ENCODE data around the gene FBL. TPM values are rescaled to one million over a fixed set of nuclear protein-coding genes. Genes with fewer than 3 reads are reported as not detected.
"Not testable (repeated sequence)": the region's sequence is repeated elsewhere in the genome, so short reads cannot be mapped to it uniquely, and the experiment has no call there.

Gene FBL
- polyA plus RNA-seq, 1 of the 3 experiments (the other 2 are of a cell fraction) = 371 TPM

GRCh38 chr19:39816287-39817048 lies 29.7 kb downstream of the FBL start:
- POLR2A ChIA-PET = interaction anchor here (0.7 kb wide), 1 partner anchor 21 kb away, joined by 3 read pairs; no protein-coding TSS in a partner anchor
- WGBS (ENCODE audit: low lambda C conversion rate) = 69% methylated on average over 5 of the region's 5 CpGs
- H3K4me1 ChIP-seq (ENCODE audit: control insufficient read depth in 1 of 2, insufficient read depth in 2 of 2, low read depth in 1 of 2, low read length in 1 of 2) = no peaks in the 10 kb centered on the region

GRCh38 chr19:39814595-39814994 lies 31.6 kb downstream of the FBL start:
- DNase-seq = no peak
- Histone ChIP-seq H3K27ac (ENCODE audit: low read depth in 2 of 2, low read length in 1 of 2) (no peak overlapping the region), H3K9ac (no peak overlapping the region), H2AFZ (ENCODE audit: low read depth) (no peak overlapping the region), H3K4me3 (ENCODE audit: low read depth in 2 of 2, low read length in 1 of 2) (no peak overlapping the region), H3K4me1 (ENCODE audit: control insufficient read depth in 1 of 2, insufficient read depth in 2 of 2, low read depth in 1 of 2, low read length in 1 of 2) (no peaks in the 10 kb centered on the region), H3K79me2 (ENCODE audit: insufficient read depth) (no peaks in the 10 kb centered on the region), H4K20me1 (ENCODE audit: insufficient read depth) (no peaks in the 10 kb centered on the region), H3K4me2 (no peak overlapping the region), H3K36me3 (replicated peaks in 1 of 2; ENCODE audit: control insufficient read depth in 1 of 2, insufficient read depth in 2 of 2, low read length in 1 of 2) (no peaks in the 10 kb centered on the region), H3K9me3 (no peaks in the 10 kb centered on the region), H3F3A (replicated peaks; ENCODE audit: insufficient read depth) (no peaks in the 10 kb centered on the region), H3K9me2 (no peaks in the 10 kb centered on the region), H3K27me3 (ENCODE audit: insufficient read depth) (no peaks in the 10 kb centered on the region)
- TF ChIP-seq POLR2AphosphoS5 (IDR thresholded peaks at IDR 0.05; ENCODE audit: low read depth, low read length) (no peak), CHD2 (IDR thresholded peaks at IDR 0.05; ENCODE audit: low read length, partially characterized antibody) (no peak), FOSL2 (IDR thresholded peaks at IDR 0.05; ENCODE audit: borderline replicate concordance, low read depth) (no peak), SMC3 (IDR thresholded peaks at IDR 0.05; ENCODE audit: low read depth, low read length) (no peak), EZH2phosphoT487 (IDR thresholded peaks at IDR 0.05; ENCODE audit: borderline replicate concordance, low read depth) (no peak), FOXJ3 (CRISPR knock-in tag; IDR thresholded peaks at IDR 0.05) (no peak)
- POLR2A ChIA-PET = no interaction called here
- CTCF ChIA-PET = interaction anchor here (1.5 kb wide), 1 partner anchor 28 kb away, joined by 6 read pairs; no protein-coding TSS in a partner anchor
- 80% methylated on average over 3 of the region's 3 CpGs for WGBS (ENCODE audit: low lambda C conversion rate)

More at GRCh38 chr19:39816287-39817048, 29.7 kb downstream of the FBL start:
- no peak overlapping the region for H3K4me3 ChIP-seq (ENCODE audit: low read depth in 2 of 2, low read length in 1 of 2)
- H3K79me2 ChIP-seq (ENCODE audit: insufficient read depth) = no peaks in the 10 kb centered on the region
- no peak overlapping the region for H3K4me2 ChIP-seq
- no peaks in the 10 kb centered on the region for H3F3A ChIP-seq (replicated peaks; ENCODE audit: insufficient read depth)
- no peaks in the 10 kb centered on the region for H3K9me2 ChIP-seq
- H2AFZ ChIP-seq (ENCODE audit: low read depth) = no peak overlapping the region
- no peak overlapping the region for H3K27ac ChIP-seq (ENCODE audit: low read depth in 2 of 2, low read length in 1 of 2)
- peaks cover 0 to 4% of the 10 kb centered on the region in 2 experiments for H3K36me3 ChIP-seq (replicated peaks in 1 of 2; ENCODE audit: control insufficient read depth in 1 of 2, insufficient read depth in 2 of 2, low read length in 1 of 2)
- H3K9ac ChIP-seq = no peak overlapping the region
- no peak for DNase-seq
- H4K20me1 ChIP-seq (ENCODE audit: insufficient read depth) = no peaks in the 10 kb centered on the region
- CTCF ChIA-PET = interaction anchor here (0.6 kb wide), 1 partner anchor 27 kb away, joined by 3 read pairs; no protein-coding TSS in a partner anchor
- H3K27me3 ChIP-seq (ENCODE audit: insufficient read depth) = no peaks in the 10 kb centered on the region
- TF ChIP-seq GABPA (IDR thresholded peaks at IDR 0.05; ENCODE audit: low read depth) (no peak), RCOR1 (IDR thresholded peaks at IDR 0.05; ENCODE audit: low read length) (no peak), RFX5 (IDR thresholded peaks at IDR 0.05; ENCODE audit: low read length) (no peak), USF1 (IDR thresholded peaks at IDR 0.05; ENCODE audit: borderline replicate concordance, low read depth) (no peak), FOXM1 (IDR thresholded peaks at IDR 0.05; ENCODE audit: low read depth) (no peak), TCF12 (IDR thresholded peaks at IDR 0.05) (no peak), YY1 (IDR thresholded peaks at IDR 0.05; ENCODE audit: low read depth) (no peak), FOSL2 (IDR thresholded peaks at IDR 0.05; ENCODE audit: borderline replicate concordance, low read depth) (no peak), EP300 (IDR thresholded peaks at IDR 0.05; ENCODE audit: borderline replicate concordance in 1 of 2, low read depth in 1 of 2, low read length in 1 of 2) (no peak), CHD2 (IDR thresholded peaks at IDR 0.05; ENCODE audit: low read length, partially characterized antibody) (no peak), JUND (IDR thresholded peaks at IDR 0.05) (no peak)
- H3K9me3 ChIP-seq = no peaks in the 10 kb centered on the region

- H3K4me1 ChIP-seq (ENCODE audit: control insufficient read depth in 1 of 2, insufficient read depth in 2 of 2, low read depth in 1 of 2, low read length in 1 of 2); H3K79me2 ChIP-seq (ENCODE audit: insufficient read depth); H3K9me2 ChIP-seq; H2AFZ ChIP-seq (ENCODE audit: low read depth); H3K27me3 ChIP-seq (ENCODE audit: insufficient read depth); H4K20me1 ChIP-seq (ENCODE audit: insufficient read depth); DNase-seq; H3K27ac ChIP-seq (ENCODE audit: low read depth in 2 of 2, low read length in 1 of 2); H3K9me3 ChIP-seq; H3K36me3 ChIP-seq (replicated peaks in 1 of 2; ENCODE audit: control insufficient read depth in 1 of 2, insufficient read depth in 2 of 2, low read length in 1 of 2); H3K4me3 ChIP-seq (ENCODE audit: low read depth in 2 of 2, low read length in 1 of 2); H3F3A ChIP-seq (replicated peaks; ENCODE audit: insufficient read depth); H3K9ac ChIP-seq; POLR2A ChIA-PET; H3K4me2 ChIP-seq: not testable (repeated sequence)
- WGBS (ENCODE audit: low lambda C conversion rate) = 93% methylated on average over 6 of the region's 6 CpGs
- CTCF ChIA-PET = interaction anchor here (0.9 kb wide), 1 partner anchor 12 kb away, joined by 3 read pairs; no protein-coding TSS in a partner anchor
Measured at GRCh38 chr19:39814111-39814510, 32.1 kb downstream of the FBL start.
